Sigmoid colon (tissue), 4 donors: ENCODE data around the gene SYT15.
"Not testable (repeated sequence)": the region's sequence is repeated elsewhere in the genome, so short reads cannot be mapped to it uniquely, and the experiment has no call there.

ENCODE experiments used
- EP300 ChIP-seq, 4 donors: sonication (generic); formaldehyde crosslinking; IDR thresholded peaks; one replicate each; pipeline ENCODE4 v1.6.1; 2017; ENCODE audit warnings: antibody characterized with exemption in 4 of 4
- POLR2A ChIP-seq, 2 donors: fragments of 450-650 bp; IDR thresholded peaks; one replicate each; pipeline ENCODE4 v1.6.1; 2016; ENCODE audit warnings: antibody characterized with exemption in 2 of 2, mild to moderate bottlenecking in 2 of 2, moderate library complexity in 2 of 2
- POLR2AphosphoS5 ChIP-seq, 4 donors: sonication (generic); formaldehyde crosslinking; IDR thresholded peaks; one replicate each; pipeline ENCODE4 v1.6.1; 2017; ENCODE audit warnings: antibody characterized with exemption in 4 of 4
- TF ChIP-seq, protein P1 (sequence below), 4 experiments: fragments of 450-650 bp in 3 of 4; fragments of 200-600 bp in 1 of 4; IDR thresholded peaks; one replicate each; pipeline ENCODE4 v1.5.1; 2016 to 2019; ENCODE audit warnings: antibody characterized with exemption in 4 of 4, mild to moderate bottlenecking in 3 of 4, moderate library complexity in 2 of 4

DNA sequence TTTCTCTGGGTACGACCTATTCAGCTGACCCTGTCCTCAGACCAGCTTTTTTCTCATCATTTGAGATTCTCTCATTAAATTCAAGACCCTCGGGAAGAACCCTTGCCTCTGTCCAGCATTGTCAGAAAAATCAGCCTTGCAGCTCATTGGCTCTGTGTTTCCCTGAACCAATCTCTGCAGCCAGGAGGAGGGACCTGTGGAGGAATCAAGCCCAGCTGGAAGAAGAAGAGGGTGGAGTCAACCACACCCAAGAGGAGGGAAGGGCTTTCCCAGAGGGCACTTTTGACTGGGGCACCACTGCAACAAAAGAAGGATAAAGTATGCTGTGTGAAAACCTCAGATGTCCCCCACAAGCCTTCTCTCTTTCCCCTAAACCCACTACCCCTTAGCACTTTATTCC is 8.3 kb upstream of the SYT15 start:
- TF ChIP-seq, protein P1, sequence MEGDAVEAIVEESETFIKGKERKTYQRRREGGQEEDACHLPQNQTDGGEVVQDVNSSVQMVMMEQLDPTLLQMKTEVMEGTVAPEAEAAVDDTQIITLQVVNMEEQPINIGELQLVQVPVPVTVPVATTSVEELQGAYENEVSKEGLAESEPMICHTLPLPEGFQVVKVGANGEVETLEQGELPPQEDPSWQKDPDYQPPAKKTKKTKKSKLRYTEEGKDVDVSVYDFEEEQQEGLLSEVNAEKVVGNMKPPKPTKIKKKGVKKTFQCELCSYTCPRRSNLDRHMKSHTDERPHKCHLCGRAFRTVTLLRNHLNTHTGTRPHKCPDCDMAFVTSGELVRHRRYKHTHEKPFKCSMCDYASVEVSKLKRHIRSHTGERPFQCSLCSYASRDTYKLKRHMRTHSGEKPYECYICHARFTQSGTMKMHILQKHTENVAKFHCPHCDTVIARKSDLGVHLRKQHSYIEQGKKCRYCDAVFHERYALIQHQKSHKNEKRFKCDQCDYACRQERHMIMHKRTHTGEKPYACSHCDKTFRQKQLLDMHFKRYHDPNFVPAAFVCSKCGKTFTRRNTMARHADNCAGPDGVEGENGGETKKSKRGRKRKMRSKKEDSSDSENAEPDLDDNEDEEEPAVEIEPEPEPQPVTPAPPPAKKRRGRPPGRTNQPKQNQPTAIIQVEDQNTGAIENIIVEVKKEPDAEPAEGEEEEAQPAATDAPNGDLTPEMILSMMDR (IDR thresholded peaks at IDR 0.05) = not testable (repeated sequence)
- not testable (repeated sequence) for TF ChIP-seq POLR2A, POLR2AphosphoS5, EP300 (IDR thresholded peaks at IDR 0.05)
